LoVo (cell line): Measurements from ENCODE around the gene ANGPTL8.
A peak's percentile ranks its signal among the peaks of the same experiment; 100 is the strongest.

ENCODE experiments used
- DNase-seq: peaks from one replicate; pipeline ENCODE4 v3.0.0-alpha.2; 2016; ENCODE audit warnings: low spot score

The ANGPTL8 gene

DNA sequence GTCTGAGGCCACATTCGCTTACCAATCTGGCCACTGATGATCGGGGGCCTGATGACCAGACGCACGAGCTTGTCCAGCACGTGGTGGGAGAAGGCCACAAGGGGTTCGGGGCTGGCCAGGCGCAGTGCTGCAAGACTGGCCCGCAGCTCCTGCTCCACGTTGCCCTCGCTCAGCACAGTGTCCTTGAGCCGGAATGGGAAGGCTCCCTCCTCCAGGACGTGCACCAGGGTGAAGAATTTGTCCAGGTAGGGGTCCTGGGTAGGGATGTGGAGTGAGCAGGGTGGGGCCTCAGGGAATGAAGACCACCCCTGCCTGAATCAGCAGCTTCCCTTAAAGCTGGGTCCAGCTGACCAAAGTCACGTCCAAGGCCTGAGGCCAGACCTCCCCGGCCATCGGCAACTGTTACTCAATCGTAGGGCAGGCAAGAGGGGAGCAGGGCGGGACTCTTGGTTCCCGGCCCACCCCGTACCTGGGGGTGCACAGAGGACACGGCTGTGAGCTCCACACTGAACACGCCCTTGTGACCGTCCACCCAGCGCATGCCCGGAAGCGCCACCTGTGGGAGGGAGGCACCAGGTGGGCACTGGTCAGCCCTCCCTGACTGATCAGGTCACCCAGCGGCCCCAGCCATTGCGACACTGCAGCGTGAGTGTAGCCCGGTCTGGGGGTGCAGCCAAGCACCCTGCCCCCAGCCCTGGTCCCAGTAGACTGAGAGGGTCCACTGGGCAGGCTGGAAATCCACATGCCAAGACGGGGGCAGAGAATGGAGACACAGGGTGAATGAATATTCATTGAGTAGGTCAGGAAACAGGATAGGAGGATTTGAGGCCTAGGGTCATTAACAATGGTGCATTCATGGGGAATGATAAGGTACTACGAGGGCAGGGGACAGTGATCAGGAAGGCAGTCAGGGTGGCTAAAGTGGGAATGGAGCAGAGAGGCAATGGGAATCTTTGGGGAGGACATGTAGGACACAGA, 2.8 kb upstream of the ANGPTL8 start:
- DNase-seq = no peak

DNA sequence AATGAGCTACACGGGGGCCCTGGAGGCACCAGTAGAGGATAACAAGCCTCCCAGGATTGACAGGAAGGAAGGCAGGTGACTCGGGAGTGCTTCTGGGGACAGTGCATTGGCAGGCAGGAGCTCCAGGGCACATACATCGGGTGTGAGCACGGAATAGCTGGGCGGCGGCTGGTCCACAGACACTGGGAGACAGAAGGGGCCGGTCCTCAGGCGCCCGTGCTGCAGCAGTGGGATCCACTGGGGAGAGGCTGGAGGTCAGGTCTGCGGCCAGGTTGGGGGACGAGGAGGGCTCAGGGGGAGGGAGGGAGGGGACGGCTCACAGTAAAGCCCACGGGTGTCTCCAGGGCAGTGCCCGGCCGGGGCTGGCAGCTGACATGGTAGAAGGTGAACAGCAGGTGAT, 2.1 kb upstream of the ANGPTL8 start:
- DNase-seq = no peak

DNA sequence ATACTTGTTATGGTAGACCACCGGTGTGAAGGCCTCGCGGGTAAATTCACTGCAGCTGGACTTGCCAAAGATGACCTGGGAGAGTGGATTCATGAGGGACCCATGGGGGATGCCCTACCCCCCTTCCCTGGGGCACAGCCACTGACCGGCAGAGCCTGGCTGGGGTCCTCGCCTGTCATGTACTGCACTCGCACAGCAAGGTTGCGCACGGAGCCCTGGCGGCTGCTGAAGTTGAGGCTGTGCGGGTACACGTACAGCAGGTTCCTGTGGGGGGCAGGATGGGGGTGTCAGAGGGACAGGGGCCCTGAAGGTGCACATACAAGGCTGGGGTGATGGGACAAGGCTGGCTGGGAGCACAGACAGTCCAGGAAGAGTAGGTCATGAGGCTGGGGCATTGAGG, 1.4 kb upstream of the ANGPTL8 start:
- DNase-seq = no peak

DNA sequence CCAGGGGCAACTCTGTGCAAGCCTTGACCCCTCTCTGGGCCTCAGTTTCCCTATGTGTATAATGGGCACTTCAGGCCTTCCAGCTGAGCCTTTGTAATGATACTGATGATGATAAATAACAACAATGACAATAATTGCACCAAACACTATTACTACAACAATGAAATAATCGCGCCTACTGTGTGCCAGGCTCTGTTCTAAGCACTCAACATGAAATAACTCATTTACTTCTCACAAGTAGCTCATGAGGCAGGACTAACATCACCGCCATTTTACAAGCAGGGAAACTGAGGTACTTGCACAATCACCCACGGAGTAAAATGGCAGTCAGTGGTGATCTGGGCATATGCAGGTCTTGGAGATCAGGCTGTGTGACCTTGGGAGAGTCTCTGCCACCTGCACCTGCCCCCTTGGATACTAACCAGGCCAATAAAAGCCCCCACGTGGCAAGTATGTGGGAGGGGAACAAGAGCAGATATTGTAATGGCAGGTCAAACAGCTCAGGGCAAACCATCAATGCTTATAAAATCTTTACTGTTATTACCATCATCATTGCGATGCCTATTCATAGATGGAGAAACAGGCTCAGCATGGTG, 540 bp upstream of the ANGPTL8 start:
- DNase-seq = no peak

DNA sequence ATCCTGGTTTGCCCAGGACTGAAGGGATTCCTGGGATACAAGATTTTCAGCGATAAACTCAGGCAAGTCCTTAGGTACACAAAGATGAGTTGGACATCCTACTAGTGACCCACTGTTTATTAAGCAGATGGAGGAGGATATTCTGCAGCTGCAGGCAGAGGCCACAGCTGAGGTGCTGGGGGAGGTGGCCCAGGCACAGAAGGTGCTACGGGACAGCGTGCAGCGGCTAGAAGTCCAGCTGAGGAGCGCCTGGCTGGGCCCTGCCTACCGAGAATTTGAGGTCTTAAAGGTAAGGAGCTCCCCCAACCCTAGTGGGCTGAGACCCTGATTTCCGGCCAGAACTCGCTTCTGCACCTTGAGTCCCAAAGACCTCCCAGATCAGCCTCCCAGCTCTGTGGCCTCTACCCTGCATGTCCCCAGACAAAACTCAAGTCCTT, 607 bp downstream of the ANGPTL8 start:
- DNase-seq = no peak

DNA sequence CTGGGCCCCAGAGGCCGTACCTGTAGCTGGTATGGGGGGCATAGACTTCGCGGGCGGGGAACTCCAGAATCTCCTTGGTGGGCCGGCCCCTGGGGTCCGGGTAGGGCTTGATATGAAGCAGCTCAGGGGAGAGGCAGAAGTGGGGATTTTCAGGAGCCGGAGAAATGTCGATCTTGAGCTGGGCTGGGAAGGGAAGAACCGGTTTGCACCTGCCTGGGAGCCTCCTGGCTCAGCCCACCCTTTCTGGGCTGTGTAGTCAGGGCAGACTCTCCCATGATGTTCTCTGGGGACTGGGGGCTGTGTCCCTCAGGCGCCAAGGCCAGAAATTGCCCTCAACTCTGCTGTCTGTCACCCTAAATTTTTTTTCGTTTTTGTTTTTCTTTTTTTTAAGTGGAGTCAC, 2.6 kb downstream of the ANGPTL8 start:
- DNase-seq = no peak

DNA sequence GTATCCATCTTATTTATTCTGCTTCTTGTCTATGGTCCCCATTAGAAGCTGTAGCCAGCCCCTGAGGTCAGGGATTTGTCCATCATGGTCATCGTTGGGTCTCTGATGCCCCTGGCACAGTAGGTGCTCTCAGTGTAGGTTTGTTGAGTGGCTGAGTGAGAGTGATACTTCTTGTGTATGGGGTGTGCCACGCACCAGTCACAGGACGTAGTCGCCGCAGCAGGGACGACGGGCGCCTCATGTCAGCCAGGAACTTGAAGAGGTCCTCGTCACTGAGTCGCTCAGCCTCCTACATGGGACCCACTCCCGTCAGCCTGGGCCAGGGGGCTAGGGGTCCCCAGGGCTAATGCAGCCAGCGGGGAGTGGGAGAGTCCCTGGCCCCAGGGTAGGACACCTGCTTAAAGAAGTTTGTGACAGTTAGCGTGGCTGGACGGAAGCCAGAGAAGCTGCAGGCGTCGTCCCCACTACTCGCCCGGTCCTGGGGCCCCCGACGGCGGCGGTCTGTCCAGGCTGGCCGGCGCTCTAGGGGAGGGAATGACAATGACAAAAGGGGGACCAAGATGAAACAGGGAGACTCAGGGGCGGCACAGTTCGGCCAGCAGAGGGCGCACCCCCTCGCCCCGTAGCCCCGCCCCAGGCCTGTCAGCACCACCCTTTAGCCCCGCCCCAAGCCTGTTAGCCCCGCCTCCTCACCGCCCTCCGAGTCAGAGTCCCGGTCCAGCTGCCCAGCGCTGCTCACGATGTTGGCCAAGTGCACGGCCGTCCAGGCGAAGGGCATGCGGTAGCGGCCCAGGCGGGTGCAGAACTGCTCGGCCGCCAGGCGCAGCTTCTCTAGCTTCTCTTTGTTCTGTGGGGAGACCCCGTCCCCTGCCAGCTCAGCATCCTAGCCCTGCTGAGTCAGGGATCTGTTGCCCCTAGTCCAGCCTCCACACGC, 3.7 kb downstream of the ANGPTL8 start:
- peak; percentile 59 for DNase-seq

DNA sequence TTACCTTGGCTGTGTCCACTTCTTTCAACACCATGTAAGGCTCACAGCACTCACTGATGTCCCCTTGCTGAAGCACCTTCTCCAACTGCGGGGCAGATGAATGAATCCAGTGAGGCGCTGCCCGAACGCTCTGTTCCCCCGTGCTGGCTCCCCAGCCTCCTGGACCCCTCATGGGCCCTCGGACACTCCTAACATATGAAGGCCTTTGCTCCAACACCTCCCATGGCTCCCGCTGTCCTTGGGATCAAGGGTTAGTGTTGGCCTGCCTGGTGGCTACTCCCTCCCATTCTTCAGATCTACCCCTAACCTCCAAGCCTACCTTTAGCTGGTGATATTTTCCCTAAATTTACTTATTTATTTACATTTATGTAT, 4.4 kb downstream of the ANGPTL8 start:
- DNase-seq = no peak

DNA sequence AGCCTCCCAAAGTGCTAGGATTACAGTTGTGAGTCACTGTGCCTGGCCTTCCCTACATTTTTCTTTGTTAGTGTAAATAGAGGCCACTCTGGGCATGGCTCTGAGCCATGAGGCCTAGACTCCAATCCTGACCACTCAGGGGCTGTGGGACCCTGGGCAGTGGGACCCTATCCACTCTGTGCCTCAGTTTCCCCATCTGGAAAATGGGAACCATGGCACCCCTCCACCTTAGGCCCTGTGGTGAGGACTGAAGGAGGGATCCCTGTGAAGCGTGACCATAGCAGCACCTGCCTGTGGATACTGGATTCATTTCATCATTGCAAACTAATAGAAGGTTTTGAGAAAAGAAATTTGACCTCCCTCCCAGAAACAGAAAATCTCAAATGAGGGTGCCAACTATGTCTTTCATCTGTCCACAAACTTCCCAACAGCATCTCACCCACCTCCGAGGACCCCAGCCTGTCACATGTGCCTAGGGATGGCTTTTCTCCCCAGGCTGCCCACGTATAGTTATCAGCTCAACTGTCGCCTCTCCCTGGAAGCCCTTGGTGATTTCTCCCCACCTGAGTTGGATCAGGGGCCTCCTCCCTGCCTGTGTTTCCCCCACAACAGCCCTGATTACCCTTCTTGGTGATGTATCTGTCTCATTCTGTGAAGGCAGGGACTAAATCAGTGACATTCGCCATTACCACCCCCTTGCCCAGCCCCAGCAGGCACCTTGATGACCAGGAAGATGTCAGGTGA, 5.6 kb downstream of the ANGPTL8 start:
- DNase-seq = no peak

DNA sequence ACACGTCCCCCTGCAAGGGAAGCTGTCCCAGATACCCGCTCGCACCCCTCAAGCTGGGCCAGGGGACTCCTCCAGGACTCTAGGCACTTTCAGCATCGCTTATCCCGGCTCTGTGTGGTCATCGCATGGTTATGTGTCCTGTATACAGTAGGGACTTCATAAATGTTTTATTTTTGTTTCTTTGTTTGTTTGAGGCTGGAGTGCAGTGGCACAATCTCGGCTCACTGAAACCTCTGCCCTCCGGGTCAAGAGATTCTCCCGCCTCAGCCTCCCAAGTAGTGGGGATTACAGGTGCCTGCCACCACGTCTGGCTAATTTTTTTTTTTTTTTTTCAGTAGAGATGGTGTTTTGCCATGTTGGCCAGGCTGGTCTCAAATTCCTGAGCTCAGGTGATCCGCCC, 7.5 kb downstream of the ANGPTL8 start:
- DNase-seq = no peak

DNA sequence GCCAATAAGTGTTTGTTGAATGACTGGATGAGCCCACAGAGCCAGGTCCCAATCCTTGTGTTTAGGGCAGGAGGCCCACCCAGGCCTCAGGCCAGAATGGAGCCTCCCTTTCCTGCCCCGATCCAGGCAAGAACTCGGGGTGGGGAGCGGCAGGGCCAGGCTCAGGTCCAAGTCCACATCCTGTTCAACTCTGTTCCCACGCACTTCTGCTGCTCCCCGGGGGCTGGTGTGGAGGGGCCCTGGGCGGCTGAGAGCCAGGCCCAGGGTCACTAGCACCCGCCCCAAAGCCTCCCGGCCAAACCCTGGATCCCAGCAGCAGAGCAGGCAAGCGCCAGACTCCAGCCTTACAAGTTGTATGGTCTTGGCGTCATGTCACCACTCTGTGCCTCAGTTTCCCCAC, 8.0 kb downstream of the ANGPTL8 start:
- DNase-seq = no peak

DNA sequence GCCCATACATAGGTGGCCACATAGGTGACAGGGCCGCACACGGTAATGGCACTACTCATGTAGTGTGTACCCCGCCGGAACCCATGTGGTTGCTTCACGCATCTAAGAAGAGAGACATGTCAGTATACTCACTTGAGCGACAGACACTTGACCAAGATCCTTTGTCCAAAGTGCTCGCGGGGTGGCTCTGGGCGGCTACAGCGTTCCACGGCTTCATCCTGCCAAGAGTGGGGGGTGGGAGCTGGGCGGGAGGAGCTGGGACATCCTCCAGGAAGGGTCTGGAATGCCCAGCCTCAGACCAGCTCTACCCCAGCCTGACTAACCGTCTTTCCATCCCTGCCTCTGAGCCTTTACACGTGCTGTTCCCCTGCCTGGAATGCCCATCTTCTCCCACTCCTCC, 8.5 kb downstream of the ANGPTL8 start:
- no peak for DNase-seq

DNA sequence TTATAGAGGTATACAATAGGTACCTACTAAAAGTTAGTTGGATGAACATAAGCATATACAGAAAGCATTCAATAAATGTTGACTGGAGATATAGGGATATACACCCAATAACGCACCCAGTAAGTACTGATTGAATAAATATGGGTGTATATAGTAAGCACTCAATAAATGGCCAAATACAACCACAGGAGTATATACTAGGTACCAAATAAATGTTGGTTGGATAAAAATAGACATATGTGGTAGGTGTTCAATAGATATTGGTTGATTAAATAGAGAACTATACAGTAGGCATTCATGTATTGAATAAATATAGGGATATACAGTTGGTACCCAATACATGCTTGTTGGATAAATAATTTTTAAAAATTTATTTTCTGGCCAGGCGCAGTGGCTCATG, 9.4 kb downstream of the ANGPTL8 start:
- no peak for DNase-seq

DNA sequence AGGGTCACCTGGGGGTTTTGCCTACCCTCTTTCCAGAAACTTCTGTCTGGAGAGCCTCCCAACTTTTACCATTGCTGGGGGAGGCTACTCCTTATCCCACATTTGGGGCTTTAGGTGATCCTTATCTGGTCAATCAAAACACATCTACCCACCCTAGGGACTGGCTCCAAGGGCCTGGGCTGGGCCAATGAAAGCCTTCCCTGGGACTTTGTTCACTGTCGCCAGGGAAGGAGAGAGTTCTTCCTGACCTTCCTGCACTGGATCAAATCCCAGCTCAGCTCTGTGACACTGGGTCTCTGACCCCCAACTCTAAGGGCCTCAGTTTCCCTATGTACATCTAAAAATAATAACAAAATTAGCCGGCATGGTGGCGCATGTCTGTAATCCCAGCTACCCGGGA, 11.8 kb downstream of the ANGPTL8 start:
- no peak for DNase-seq

DNA sequence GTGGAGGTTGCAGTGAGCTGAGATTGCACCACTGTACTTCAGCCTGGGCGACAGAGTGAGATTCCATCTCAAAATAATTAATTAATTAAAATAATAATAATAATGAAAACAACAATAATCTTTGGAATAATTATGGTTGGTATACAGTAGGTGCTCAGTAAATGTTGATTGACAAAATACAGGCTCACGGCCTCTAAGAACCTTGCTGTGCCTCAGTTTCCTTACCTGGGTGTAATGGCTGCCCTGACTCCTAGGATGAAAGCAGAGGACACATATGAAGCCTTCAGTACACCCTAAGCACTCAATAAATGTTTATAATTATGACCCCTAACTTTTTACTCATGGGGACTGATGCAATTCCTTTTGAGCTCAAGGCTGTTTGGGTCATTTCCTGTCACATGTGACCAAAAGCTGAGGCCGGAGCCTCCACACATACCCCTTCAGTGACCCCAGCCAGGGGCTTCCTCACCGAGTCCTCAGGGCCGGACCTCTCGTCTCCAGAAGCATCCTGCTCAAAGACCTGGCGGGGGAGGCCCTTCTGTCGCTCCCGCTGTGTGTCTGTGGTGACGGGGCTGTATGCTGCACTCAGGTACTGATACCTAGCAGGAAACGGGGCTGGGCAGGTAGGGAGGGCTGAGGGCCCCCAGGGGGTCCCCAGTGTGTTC, 12.4 kb downstream of the ANGPTL8 start:
- no peak for DNase-seq

DNA sequence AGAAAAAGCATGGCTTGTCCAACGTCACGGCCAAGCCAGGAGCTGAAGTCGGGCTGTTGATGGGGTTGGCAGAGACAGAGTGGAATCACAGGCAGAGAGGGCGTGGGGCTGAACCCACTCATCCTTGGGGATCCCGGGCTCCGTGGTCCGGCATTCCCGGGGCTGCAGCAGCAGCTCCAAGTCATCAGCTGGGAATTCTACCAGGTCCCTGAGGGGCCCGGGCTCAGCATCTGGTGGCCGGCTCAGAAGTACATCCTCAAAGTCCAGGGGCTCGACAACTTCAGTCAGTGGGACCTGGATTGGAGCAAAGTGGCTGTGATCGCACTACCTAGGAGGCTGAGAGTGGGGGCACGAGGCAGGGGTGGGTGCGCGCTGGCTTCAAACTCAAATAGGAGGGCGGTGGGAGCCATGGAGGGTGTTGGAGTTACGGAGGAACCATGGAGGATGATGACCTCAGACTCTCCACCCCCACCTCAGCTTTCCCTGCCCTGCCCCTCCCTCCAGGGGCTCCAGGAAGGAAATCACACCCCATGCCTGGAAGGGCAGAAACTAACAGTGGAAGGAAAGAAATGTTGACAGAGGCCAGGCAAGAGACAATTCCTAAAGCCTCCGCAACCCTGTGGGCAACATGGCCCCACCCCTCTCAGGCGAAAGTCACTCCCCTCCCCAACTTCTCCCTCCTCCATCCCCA, 13.4 kb downstream of the ANGPTL8 start:
- DNase-seq = no peak

DNA sequence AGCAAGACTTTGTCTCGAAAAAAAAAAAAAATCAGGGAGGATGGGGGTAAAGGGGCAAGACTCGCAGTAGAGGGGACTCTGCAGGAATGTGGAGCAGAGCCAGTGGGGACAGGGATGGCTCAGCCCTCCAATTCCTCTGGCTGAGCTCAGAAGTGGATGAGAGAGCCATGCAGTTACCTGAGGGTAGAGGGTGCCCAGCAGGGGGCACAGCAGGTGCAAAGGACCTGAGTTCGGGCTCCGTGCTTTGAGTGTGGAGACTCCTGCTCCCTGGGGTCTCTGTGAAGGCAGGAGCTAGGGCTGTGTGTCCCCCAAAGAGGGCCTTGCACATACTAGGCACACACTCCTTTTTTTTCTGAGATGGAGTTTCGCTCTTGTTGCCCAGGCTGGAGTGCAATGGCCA, 15.2 kb downstream of the ANGPTL8 start:
- DNase-seq = no peak

DNA sequence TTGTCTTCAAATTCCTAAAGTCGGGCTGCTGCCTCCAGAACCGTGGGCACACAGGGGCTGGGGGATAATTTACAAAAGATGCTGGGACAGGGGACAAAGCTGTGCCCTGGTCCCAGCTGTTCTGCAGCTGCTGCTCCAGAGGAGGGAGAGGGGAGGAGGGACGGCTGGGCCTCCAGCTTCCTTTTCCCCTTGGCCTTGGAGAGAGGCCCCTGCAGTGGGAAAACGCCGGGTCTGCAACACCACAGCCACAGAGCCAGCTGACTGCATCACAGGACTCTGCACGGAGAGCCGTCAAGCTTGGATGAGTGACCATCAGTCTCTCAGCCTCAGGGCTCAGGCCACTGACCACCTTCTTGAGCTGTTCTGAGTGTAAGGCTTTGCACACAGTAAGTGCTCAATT, 16.8 kb downstream of the ANGPTL8 start:
- DNase-seq = no peak

DNA sequence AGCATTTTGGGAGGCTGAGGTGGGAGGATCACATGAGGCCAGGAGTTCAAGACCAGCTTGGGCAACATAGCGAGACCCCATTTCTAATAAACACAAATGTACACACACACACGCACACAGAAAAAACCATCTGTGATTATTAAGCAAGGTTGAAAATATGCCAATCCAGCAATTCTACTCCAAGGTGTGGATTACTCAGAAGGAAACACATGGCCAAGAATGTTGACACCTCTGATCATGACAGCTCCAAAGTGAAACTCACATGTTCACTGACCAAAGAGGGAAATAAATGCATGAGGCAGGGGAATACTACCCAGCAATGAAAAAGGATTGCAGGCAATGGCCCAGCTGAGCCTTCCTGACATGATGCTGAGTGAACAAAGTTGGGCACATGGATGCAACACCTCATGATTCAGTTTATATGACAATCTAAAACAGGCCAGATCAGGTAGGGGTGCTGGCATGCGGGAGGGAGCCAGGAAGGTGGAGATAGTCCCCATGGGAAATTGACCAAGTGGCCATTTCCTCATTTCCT, 18.5 kb downstream of the ANGPTL8 start:
- DNase-seq = no peak

DNA sequence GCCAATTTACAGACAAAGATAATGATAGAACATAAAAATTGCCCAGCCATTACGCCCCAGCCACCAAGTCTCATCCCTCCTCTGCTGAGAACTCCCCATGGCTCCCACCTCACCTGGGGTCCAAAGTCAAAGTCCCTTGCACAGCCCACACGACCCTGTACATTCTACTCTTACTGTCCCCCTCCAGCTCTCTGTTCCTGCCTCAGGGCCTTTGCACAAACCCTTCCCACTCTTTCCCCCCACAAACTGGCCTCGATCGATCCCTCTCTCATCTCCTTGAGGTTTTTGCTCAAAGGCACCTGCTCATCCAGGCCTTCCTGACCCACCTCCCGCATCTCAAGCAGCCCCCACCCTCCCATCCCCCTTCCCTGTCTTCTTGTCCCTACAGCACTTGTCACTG, 21.6 kb downstream of the ANGPTL8 start:
- DNase-seq = no peak
